C4-2B (cell line): ENCODE data around the gene PRAMEF4.
"Not testable (repeated sequence)": the region's sequence is repeated elsewhere in the genome, so short reads cannot be mapped to it uniquely, and the experiment has no call there.

Source experiments
- ZFX ChIP-seq: fragments of 450-650 bp; IDR thresholded peaks from 2 replicates; pipeline ENCODE4 v1.6.1; 2017
- TF ChIP-seq, protein P1 (sequence below): fragments of 450-650 bp; conservative IDR thresholded peaks from 2 replicates; pipeline ENCODE4 v1.5.1; 2017; ENCODE audit warnings: mild to moderate bottlenecking

DNA sequence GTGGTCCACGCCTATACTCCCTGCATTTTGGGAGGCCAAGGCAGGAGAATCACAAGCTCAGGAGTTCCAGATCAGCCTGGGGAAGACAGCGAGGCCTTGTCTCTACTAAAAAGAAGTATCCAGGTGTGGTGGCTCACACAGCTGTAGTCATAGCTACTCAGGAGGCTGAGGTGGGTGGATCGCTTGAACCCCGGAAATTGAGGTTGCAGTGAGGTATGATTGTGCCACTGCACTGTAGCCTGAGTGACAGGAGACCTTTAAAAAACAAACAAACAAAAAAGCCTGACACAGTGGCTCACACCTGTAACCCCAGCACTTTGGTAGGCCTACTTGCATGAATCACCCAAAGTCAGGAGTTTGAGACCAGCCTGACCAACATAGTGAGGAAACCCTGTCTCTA, 7.5 kb downstream of the PRAMEF4 start:
- TF ChIP-seq, protein P1, sequence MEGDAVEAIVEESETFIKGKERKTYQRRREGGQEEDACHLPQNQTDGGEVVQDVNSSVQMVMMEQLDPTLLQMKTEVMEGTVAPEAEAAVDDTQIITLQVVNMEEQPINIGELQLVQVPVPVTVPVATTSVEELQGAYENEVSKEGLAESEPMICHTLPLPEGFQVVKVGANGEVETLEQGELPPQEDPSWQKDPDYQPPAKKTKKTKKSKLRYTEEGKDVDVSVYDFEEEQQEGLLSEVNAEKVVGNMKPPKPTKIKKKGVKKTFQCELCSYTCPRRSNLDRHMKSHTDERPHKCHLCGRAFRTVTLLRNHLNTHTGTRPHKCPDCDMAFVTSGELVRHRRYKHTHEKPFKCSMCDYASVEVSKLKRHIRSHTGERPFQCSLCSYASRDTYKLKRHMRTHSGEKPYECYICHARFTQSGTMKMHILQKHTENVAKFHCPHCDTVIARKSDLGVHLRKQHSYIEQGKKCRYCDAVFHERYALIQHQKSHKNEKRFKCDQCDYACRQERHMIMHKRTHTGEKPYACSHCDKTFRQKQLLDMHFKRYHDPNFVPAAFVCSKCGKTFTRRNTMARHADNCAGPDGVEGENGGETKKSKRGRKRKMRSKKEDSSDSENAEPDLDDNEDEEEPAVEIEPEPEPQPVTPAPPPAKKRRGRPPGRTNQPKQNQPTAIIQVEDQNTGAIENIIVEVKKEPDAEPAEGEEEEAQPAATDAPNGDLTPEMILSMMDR, result not testable (repeated sequence)
- not testable (repeated sequence) for TF ChIP-seq ZFX
